Adipocyte (in vitro differentiated cells): Measurements from ENCODE around the gene FERMT2.
"Not testable (repeated sequence)": the region's sequence is repeated elsewhere in the genome, so short reads cannot be mapped to it uniquely, and the experiment has no call there.

Experiments
- DNase-seq: peaks from one replicate; pipeline ENCODE4 v3.0.0-alpha.2; 2015; ENCODE audit warnings: low read depth
- H3K27me3 ChIP-seq: replicated peaks from 2 replicates; pipeline ENCODE4 v1.7.0; 2013; ENCODE audit warnings: mild to moderate bottlenecking, low read length, moderate library complexity; ENCODE audit not compliant: control insufficient read depth, insufficient read depth
- H3K36me3 ChIP-seq: 2 replicates; pipeline ENCODE4 v1.7.0; 2013; ENCODE audit warnings: low read length, mild to moderate bottlenecking, moderate library complexity; ENCODE audit not compliant: control insufficient read depth, insufficient read depth, severe bottlenecking
- H3K4me1 ChIP-seq: 2 replicates; pipeline ENCODE4 v1.7.0; 2013; ENCODE audit warnings: mild to moderate bottlenecking, low read length, moderate library complexity; ENCODE audit not compliant: control insufficient read depth, insufficient read depth
- H3K4me3 ChIP-seq: 2 replicates; pipeline ENCODE4 v1.7.0; 2013; ENCODE audit warnings: mild to moderate bottlenecking, low read length, moderate library complexity
- H3K9ac ChIP-seq: 2 replicates; pipeline ENCODE4 v1.7.0; 2013; ENCODE audit warnings: mild to moderate bottlenecking, low read length, moderate library complexity
- H3K9me3 ChIP-seq: 2 replicates; pipeline ENCODE4 v1.7.0; 2013; ENCODE audit warnings: mild to moderate bottlenecking, low read length, moderate library complexity; ENCODE audit not compliant: control insufficient read depth

FERMT2 gene

GRCh38 chr14:52877628-52878027 lies 73.2 kb downstream of the FERMT2 start:
- H3K36me3 ChIP-seq, result peaks cover 83% of the 10 kb centered on the region

GRCh38 chr14:52876806-52877205 lies 74.0 kb downstream of the FERMT2 start:
- H3K27me3 ChIP-seq, result no peaks in the 10 kb centered on the region
- peak overlapping the region; percentile 66 for H3K9ac ChIP-seq
- peaks cover 92% of the 10 kb centered on the region for H3K36me3 ChIP-seq
- DNase-seq, result no peak
- no peaks in the 10 kb centered on the region for H3K9me3 ChIP-seq
- H3K4me3 ChIP-seq, result no peak overlapping the region
- peaks cover 96% of the 10 kb centered on the region for H3K4me1 ChIP-seq

More at GRCh38 chr14:52877628-52878027, 73.2 kb downstream of the FERMT2 start:
- Histone ChIP-seq H3K4me1 (peaks cover 99% of the 10 kb centered on the region), H3K9me3 (no peaks in the 10 kb centered on the region), H3K9ac (peak overlapping the region; percentile 66), H3K27me3 (no peaks in the 10 kb centered on the region), H3K4me3 (peak overlapping the region; percentile 28)
- DNase-seq, result peak; percentile 60

GRCh38 chr14:52876311-52876710 lies 74.5 kb downstream of the FERMT2 start:
- Histone ChIP-seq H3K9me3 (no peaks in the 10 kb centered on the region), H3K27me3 (no peaks in the 10 kb centered on the region), H3K9ac (peak overlapping the region; percentile 66), H3K4me3 (no peak overlapping the region), H3K36me3 (peaks cover 96% of the 10 kb centered on the region), H3K4me1 (peaks cover 95% of the 10 kb centered on the region)
- DNase-seq, result peak; percentile 78

- Histone ChIP-seq H3K4me3 (no peak overlapping the region), H3K27me3 (no peaks in the 10 kb centered on the region), H3K9ac (peak overlapping the region; percentile 66), H3K4me1 (peaks cover 94% of the 10 kb centered on the region), H3K9me3 (no peaks in the 10 kb centered on the region), H3K36me3 (peaks cover 96% of the 10 kb centered on the region)
- DNase-seq, result no peak
Observed at GRCh38 chr14:52875707-52876106, 75.1 kb downstream of the FERMT2 start.

GRCh38 chr14:52874389-52874788 lies 76.5 kb downstream of the FERMT2 start:
- Histone ChIP-seq H3K36me3 (peaks cover 96% of the 10 kb centered on the region), H3K4me3 (peak overlapping the region; percentile 15), H3K4me1 (peaks cover 81% of the 10 kb centered on the region), H3K9me3 (no peaks in the 10 kb centered on the region), H3K9ac (peak overlapping the region; percentile 75), H3K27me3 (no peaks in the 10 kb centered on the region)
- DNase-seq, result peak; percentile 57

- peak overlapping the region; percentile 75 for H3K9ac ChIP-seq
- H3K27me3 ChIP-seq, result no peaks in the 10 kb centered on the region
- H3K36me3 ChIP-seq, result peaks cover 96% of the 10 kb centered on the region
- H3K4me1 ChIP-seq, result peaks cover 74% of the 10 kb centered on the region
- peak; percentile 90 for DNase-seq
- H3K4me3 ChIP-seq, result peak overlapping the region; percentile 50
- no peaks in the 10 kb centered on the region for H3K9me3 ChIP-seq
Observed at GRCh38 chr14:52873694-52874093, 77.2 kb downstream of the FERMT2 start.

GRCh38 chr14:52873065-52873464 lies 77.8 kb downstream of the FERMT2 start:
- Histone ChIP-seq H3K36me3 (peaks cover 96% of the 10 kb centered on the region), H3K4me3 (peak overlapping the region; percentile 50), H3K27me3 (no peaks in the 10 kb centered on the region), H3K9me3 (no peaks in the 10 kb centered on the region), H3K4me1 (peaks cover 68% of the 10 kb centered on the region), H3K9ac (peak overlapping the region; percentile 72)
- DNase-seq, result no peak

GRCh38 chr14:52871606-52872005 lies 79.2 kb downstream of the FERMT2 start:
- DNase-seq, result peak; percentile 44
- peaks cover 96% of the 10 kb centered on the region for H3K36me3 ChIP-seq
- no peak overlapping the region for H3K4me3 ChIP-seq
- peaks cover 60% of the 10 kb centered on the region for H3K4me1 ChIP-seq
- no peaks in the 10 kb centered on the region for H3K27me3 ChIP-seq
- no peaks in the 10 kb centered on the region for H3K9me3 ChIP-seq
- H3K9ac ChIP-seq, result no peak overlapping the region

GRCh38 chr14:52868911-52869618 lies 81.8 kb downstream of the FERMT2 start:
- H3K27me3 ChIP-seq, result no peaks in the 10 kb centered on the region
- peaks cover 98% of the 10 kb centered on the region for H3K36me3 ChIP-seq
- no peak for DNase-seq
- H3K4me3 ChIP-seq, result no peak overlapping the region
- H3K9ac ChIP-seq, result no peak overlapping the region
- H3K4me1 ChIP-seq, result peaks cover 38% of the 10 kb centered on the region
- H3K9me3 ChIP-seq, result no peaks in the 10 kb centered on the region

GRCh38 chr14:52864893-52865292 lies 86.0 kb downstream of the FERMT2 start:
- H3K27me3 ChIP-seq, H3K9ac ChIP-seq, H3K9me3 ChIP-seq, DNase-seq, H3K4me3 ChIP-seq: not testable (repeated sequence)
- peaks cover 25% of the 10 kb centered on the region for H3K4me1 ChIP-seq
- H3K36me3 ChIP-seq, result peaks cover 91% of the 10 kb centered on the region

GRCh38 chr14:52863334-52863700 lies 87.5 kb downstream of the FERMT2 start:
- peak overlapping the region; percentile 76 for H3K9ac ChIP-seq
- H3K36me3 ChIP-seq, result peaks cover 90% of the 10 kb centered on the region
- no peaks in the 10 kb centered on the region for H3K9me3 ChIP-seq
- no peak for DNase-seq
- H3K4me1 ChIP-seq, result peaks cover 25% of the 10 kb centered on the region
- peak overlapping the region; percentile 70 for H3K4me3 ChIP-seq
- no peaks in the 10 kb centered on the region for H3K27me3 ChIP-seq
